Measurements from ENCODE around the gene NEDD8.

- TF ChIP-seq FOXA1 (IDR thresholded peaks at IDR 0.05), result no peak
- TF ChIP-seq ELF4 (IDR thresholded peaks at IDR 0.05), result no peak
Measured at GRCh38 chr14:24246765-24247212, 14.6 kb upstream of the NEDD8 start.
